ENCODE measurements around the gene DDX59. TPM values are rescaled to one million over a fixed set of nuclear protein-coding genes. Genes with fewer than 3 reads are reported as not detected.
A peak's percentile ranks its signal among the peaks of the same experiment; 100 is the strongest.

DDX59 gene
- total RNA-seq, 2 experiments from 2014 or later, result 22.5 to 23.8 TPM

GRCh38 chr1:200673952-200674823 lies 4.5 kb upstream of the DDX59 start:
- intact Hi-C loops (cut with micrococcal nuclease), result no loop called here
- H3K27ac Mint-ChIP-seq, result peak overlapping the region; percentile 22
- H3K36me3 Mint-ChIP-seq (ENCODE audit: low read depth), result no peaks in the 10 kb centered on the region
- H3K4me3 Mint-ChIP-seq, result no peak overlapping the region
- no peak for ATAC-seq
- DNase-seq, result no peak
- peaks cover 19% of the 10 kb centered on the region for H3K4me1 Mint-ChIP-seq (ENCODE audit: low read depth)
- no peaks in the 10 kb centered on the region for H3K9me3 Mint-ChIP-seq
- CTCF ChIA-PET, result interaction anchor here (1.4 to 1.9 kb wide), 2 partner anchors 8 to 52 kb away, joined by 3 to 7 read pairs; no protein-coding TSS in a partner anchor
- POLR2A ChIA-PET, result interaction anchor here (0.5 to 1.2 kb wide), 3 partner anchors 116 to 417 kb away, joined by 3 to 5 read pairs (median 4); no protein-coding TSS in a partner anchor
- H3K27me3 Mint-ChIP-seq, result no peaks in the 10 kb centered on the region
- no peak for TF ChIP-seq CTCF (IDR thresholded peaks at IDR 0.05)

GRCh38 chr1:200671235-200671786 lies 1.6 kb upstream of the DDX59 start:
- Mint-ChIP-seq H3K36me3 (ENCODE audit: low read depth) (peaks cover 5% of the 10 kb centered on the region), H3K9me3 (no peaks in the 10 kb centered on the region), H3K4me1 (ENCODE audit: low read depth) (peaks cover 32% of the 10 kb centered on the region), H3K4me3 (peak overlapping the region; percentile 94), H3K27me3 (no peaks in the 10 kb centered on the region), H3K27ac (peak overlapping the region; percentile 40)
- no peak for ATAC-seq
- ChIA-PET CTCF (interaction anchor here (1.1 to 4.5 kb wide), 2 partner anchors 8 to 49 kb away, joined by 3 to 38 read pairs; no protein-coding TSS in a partner anchor), POLR2A (interaction anchor here (1.4 to 2.3 kb wide), 3 partner anchors 19 to 49 kb away, joined by 5 to 8 read pairs (median 5); no protein-coding TSS in a partner anchor)
- no peak for TF ChIP-seq CTCF (IDR thresholded peaks at IDR 0.05)
- intact Hi-C loops (cut with micrococcal nuclease), result loop anchor here (2.0 kb wide), 1 partner anchor 51 kb away; the partner anchor contains the start of gene KIF14
- no peak for DNase-seq

- POLR2A ChIA-PET, result interaction anchor here (0.6 to 2.3 kb wide), 15 partner anchors 11 to 379 kb away, joined by 3 to 14 read pairs (median 4); partner anchors contain the start of genes CAMSAP2 and KIF14
- DNase-seq, result peak; percentile 24
- Mint-ChIP-seq H3K9me3 (no peaks in the 10 kb centered on the region), H3K27me3 (no peaks in the 10 kb centered on the region), H3K4me1 (ENCODE audit: low read depth) (peaks cover 38% of the 10 kb centered on the region), H3K27ac (peak overlapping the region; percentile 94), H3K36me3 (ENCODE audit: low read depth) (peaks cover 9% of the 10 kb centered on the region), H3K4me3 (peak overlapping the region; percentile 94)
- no peak for TF ChIP-seq CTCF (IDR thresholded peaks at IDR 0.05)
- ATAC-seq, result peak; percentile 6
- CTCF ChIA-PET, result interaction anchor here (0.6 to 4.5 kb wide), 11 partner anchors 9 to 448 kb away, joined by 3 to 38 read pairs (median 3); no protein-coding TSS in a partner anchor
- intact Hi-C loops (cut with micrococcal nuclease), result loop anchor here (2.0 kb wide), 1 partner anchor 50 kb away; the partner anchor contains the start of gene KIF14
Measured at GRCh38 chr1:200670242-200671118, 773 bp upstream of the DDX59 start.

- DNase-seq, result no peak
- no peak for ATAC-seq
- H3K4me1 Mint-ChIP-seq (ENCODE audit: low read depth), result peaks cover 42% of the 10 kb centered on the region
- H3K27ac Mint-ChIP-seq, result peak overlapping the region; percentile 88
- H3K27me3 Mint-ChIP-seq, result no peaks in the 10 kb centered on the region
- no peak for TF ChIP-seq CTCF (IDR thresholded peaks at IDR 0.05)
- intact Hi-C loops (cut with micrococcal nuclease), result no loop called here
- H3K36me3 Mint-ChIP-seq (ENCODE audit: low read depth), result peaks cover 22% of the 10 kb centered on the region
- ChIA-PET POLR2A (interaction anchor here (0.7 to 2.3 kb wide), 10 partner anchors 8 to 71 kb away, joined by 3 to 14 read pairs (median 4); partner anchors contain the start of genes CAMSAP2 and KIF14), CTCF (interaction anchor here (0.8 to 4.5 kb wide), 6 partner anchors 10 to 450 kb away, joined by 3 to 38 read pairs (median 4); no protein-coding TSS in a partner anchor)
- H3K4me3 Mint-ChIP-seq, result peak overlapping the region; percentile 94
- no peaks in the 10 kb centered on the region for H3K9me3 Mint-ChIP-seq
Measured at GRCh38 chr1:200668514-200669313, 993 bp downstream of the DDX59 start.

All from activated CD8-positive, alpha-beta T cell treated with anti-CD3 and anti-CD28 coated beads for 36 hours (primary cell).